ENCODE measurements around the gene SSR4.

Gene SSR4

GRCh38 chrX:153832728-153833127 lies 38.3 kb downstream of the SSR4 start:
- no peak for DNase-seq

GRCh38 chrX:153836921-153837320 lies 42.5 kb downstream of the SSR4 start:
- no peak for DNase-seq

DNA sequence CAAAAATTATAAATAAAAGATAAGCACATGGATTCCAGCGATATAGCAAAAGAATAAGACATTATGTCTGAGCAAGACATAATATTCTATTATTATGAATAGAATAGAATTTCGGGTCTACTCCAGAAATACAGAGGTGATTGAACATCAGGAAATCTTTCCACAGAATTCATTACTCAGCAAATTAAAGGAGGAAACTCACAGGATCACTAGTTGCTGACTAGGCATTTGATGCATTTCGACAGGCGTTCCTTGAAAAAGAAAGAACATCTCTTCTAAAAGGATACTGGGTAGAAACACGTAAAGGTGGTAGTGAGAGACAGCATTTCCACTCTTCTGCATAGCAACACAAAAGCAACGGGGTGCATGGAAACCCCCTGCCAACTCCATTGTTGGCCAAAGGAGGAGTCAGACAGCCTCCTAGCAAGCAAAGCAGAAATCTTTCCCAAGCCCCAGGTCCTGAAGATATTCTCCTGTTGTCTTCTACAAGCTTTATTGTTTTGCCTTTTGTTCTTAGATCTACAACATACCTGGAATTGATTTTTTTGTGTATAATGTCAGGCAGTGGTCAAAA lies 50.1 kb downstream of the SSR4 start:
- DNase-seq = no peak

DNA sequence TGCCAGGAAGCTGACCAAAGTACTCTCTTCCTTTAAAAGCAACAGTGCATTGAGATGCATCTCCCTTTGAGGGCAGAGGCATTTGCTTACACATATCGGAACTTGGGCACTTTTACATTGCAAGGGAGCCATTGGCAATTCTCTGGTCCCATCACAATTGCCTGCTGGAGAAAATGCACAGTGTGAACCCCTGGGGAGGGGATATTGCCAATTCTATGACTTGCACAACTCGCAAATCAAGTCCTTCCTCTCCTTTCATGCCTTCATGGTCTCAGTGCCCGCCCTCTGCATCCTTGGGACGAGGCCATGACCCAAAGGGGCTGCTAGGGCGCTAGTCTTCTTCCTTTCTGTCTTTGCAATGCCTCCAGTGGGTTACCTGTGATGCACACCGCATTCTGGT lies 50.7 kb downstream of the SSR4 start:
- no peak for DNase-seq

GRCh38 chrX:153845842-153846241 lies 51.4 kb downstream of the SSR4 start:
- DNase-seq = no peak

All from stimulated activated CD4-positive, alpha-beta T cell treated with anti-CD3 and anti-CD28 coated beads, Interleukin-2, amount 100 ng/mL, for 24 hours (primary cell).